Gastroesophageal sphincter (tissue), 4 donors: ENCODE measurements around the gene STK32C. TPM values are rescaled to one million over a fixed set of nuclear protein-coding genes. Genes with fewer than 3 reads are reported as not detected.

ENCODE experiments used
- ATAC-seq: fragments of 150-250 bp; one replicate; pipeline ENCODE4 v1.9.1; 2016; ENCODE audit warnings: mild to moderate bottlenecking, moderate library complexity
- H3K27ac ChIP-seq, 4 donors: fragments of 200-600 bp; sonication (generic) in 3 of 4; 1 replicate in 3 of 4; 2 replicates in 1 of 4; pipeline ENCODE4 v1.5.1; 2016 to 2019
- H3K27me3 ChIP-seq: fragments of 200-600 bp; sonication (generic); one replicate; pipeline ENCODE4 v1.5.1; 2019
- H3K36me3 ChIP-seq, 2 donors: fragments of 200-600 bp; sonication (generic); one replicate each; pipeline ENCODE4 v1.5.1; 2019; ENCODE audit warnings: control low read depth in 1 of 2
- H3K4me1 ChIP-seq, 3 donors: fragments of 200-600 bp; sonication (generic); 1 replicate in 2 of 3; 2 replicates in 1 of 3; pipeline ENCODE4 v1.5.1; 2016 to 2019; ENCODE audit warnings: control low read depth in 2 of 3
- H3K4me3 ChIP-seq, 2 donors: fragments of 200-600 bp; sonication (generic); one replicate each; pipeline ENCODE4 v1.5.1; 2019; ENCODE audit warnings: mild to moderate bottlenecking in 1 of 2, moderate library complexity in 1 of 2
- H3K9me3 ChIP-seq, 3 donors: fragments of 200-600 bp; sonication (generic); one replicate each; pipeline ENCODE4 v1.5.1; 2017 to 2019; ENCODE audit warnings: control low read depth in 2 of 3
- CTCF ChIP-seq, 4 experiments: fragments of 200-600 bp in 2 of 4; fragments of 450-650 bp in 2 of 4; sonication (generic) in 1 of 4; IDR thresholded peaks; one replicate each; pipeline ENCODE4 v1.5.1; 2017 to 2019; ENCODE audit warnings: antibody characterized with exemption in 4 of 4, mild to moderate bottlenecking in 2 of 4, moderate library complexity in 2 of 4
- EP300 ChIP-seq: sonication (generic); formaldehyde crosslinking; IDR thresholded peaks from one replicate; pipeline ENCODE4 v1.6.1; 2017; ENCODE audit warnings: antibody characterized with exemption, mild to moderate bottlenecking
- POLR2A ChIP-seq, 2 donors: fragments of 450-650 bp; IDR thresholded peaks; one replicate each; pipeline ENCODE4 v1.6.1; 2017; ENCODE audit warnings: antibody characterized with exemption in 2 of 2, mild to moderate bottlenecking in 2 of 2, moderate library complexity in 1 of 2
- POLR2AphosphoS5 ChIP-seq: sonication (generic); formaldehyde crosslinking; IDR thresholded peaks from one replicate; pipeline ENCODE4 v1.6.1; 2017; ENCODE audit warnings: antibody characterized with exemption
- WGBS, 2 donors: methylation state at CpG; one replicate each; pipeline ENCODE4 v1.1.5; 2018; ENCODE audit warnings: low coverage in 1 of 2; 5-methylcytosine and 5-hydroxymethylcytosine counted together
- total RNA-seq, 4 donors: library from RNA; depleted of rRNA; stranded (reverse); fragments of >200 nt; gene quantifications; one replicate each; pipeline ENCODE4 v1.1.0, GENCODE V29; 2016

Gene STK32C
- total RNA-seq, 4 donors from 2014 or later, result 3.8 to 13.0 (median 5.1) TPM

- Histone ChIP-seq H3K4me3 (peak overlapping the region; percentile 45 to 94), H3K27ac (peak overlapping the region in 3 of 4 donors; percentile 86 to 91 (median 91)), H3K9me3 (no peaks in the 10 kb centered on the region), H3K27me3 (no peaks in the 10 kb centered on the region), H3K36me3 (no peaks in the 10 kb centered on the region), H3K4me1 (peaks cover 0 to 24% (median 12%) of the 10 kb centered on the region in 3 donors)
- TF ChIP-seq POLR2AphosphoS5 (no peak), POLR2A (IDR thresholded peaks at IDR 0.05) (no peak), CTCF (IDR thresholded peaks at IDR 0.05) (no peak), EP300 (no peak)
- peak; percentile 1 for ATAC-seq
- 26 to 71% methylated on average over 4 to 17 of the region's 61 CpGs for WGBS, 2 donors
Measured at GRCh38 chr10:132308587-132309470, 1.1 kb upstream of the STK32C start.

GRCh38 chr10:132306864-132307751, 642 bp downstream of the STK32C start:
- ATAC-seq, result peak; percentile 49
- WGBS, 2 donors, result 50% methylated on average over 6 of the region's 98 CpGs; no CpG with 5 or more reads in 1 of the 2 donors
- H3K27ac ChIP-seq, result peak overlapping the region in 3 of 4 donors; percentile 86 to 91 (median 91)

GRCh38 chr10:132306343-132306685, 1.4 kb downstream of the STK32C start:
- no peak for ATAC-seq
- no peaks in the 10 kb centered on the region for H3K27me3 ChIP-seq
- no peaks in the 10 kb centered on the region for H3K36me3 ChIP-seq
- H3K27ac ChIP-seq, result no peak overlapping the region
- no peak overlapping the region for H3K4me3 ChIP-seq
- no peak for TF ChIP-seq POLR2A (IDR thresholded peaks at IDR 0.05)
- no peak for TF ChIP-seq CTCF (IDR thresholded peaks at IDR 0.05)
- no peak for TF ChIP-seq EP300
- TF ChIP-seq POLR2AphosphoS5, result no peak
- peaks cover 0 to 24% (median 12%) of the 10 kb centered on the region in 3 donors for H3K4me1 ChIP-seq
- H3K9me3 ChIP-seq, result no peaks in the 10 kb centered on the region
- WGBS, 2 donors, result 93 to 96% methylated on average over 12 to 14 of the region's 16 CpGs

More at GRCh38 chr10:132306864-132307751, 642 bp downstream of the STK32C start:
- H3K4me1 ChIP-seq, result peaks cover 0 to 24% (median 12%) of the 10 kb centered on the region in 3 donors
- TF ChIP-seq POLR2A (IDR thresholded peaks at IDR 0.05), result no peak
- TF ChIP-seq POLR2AphosphoS5, result no peak
- no peak for TF ChIP-seq CTCF (IDR thresholded peaks at IDR 0.05)
- TF ChIP-seq EP300, result no peak
- H3K27me3 ChIP-seq, result no peaks in the 10 kb centered on the region
- H3K36me3 ChIP-seq, result no peaks in the 10 kb centered on the region
- no peaks in the 10 kb centered on the region for H3K9me3 ChIP-seq
- peak overlapping the region; percentile 45 to 94 for H3K4me3 ChIP-seq

GRCh38 chr10:132305654-132306342, 2.0 kb downstream of the STK32C start:
- 92 to 94% methylated on average over 7 of the region's 22 CpGs for WGBS, 2 donors
- Histone ChIP-seq H3K9me3 (no peaks in the 10 kb centered on the region), H3K27me3 (no peaks in the 10 kb centered on the region), H3K27ac (no peak overlapping the region), H3K36me3 (no peaks in the 10 kb centered on the region), H3K4me3 (no peak overlapping the region), H3K4me1 (peaks cover 0 to 24% (median 12%) of the 10 kb centered on the region in 3 donors)
- TF ChIP-seq CTCF (IDR thresholded peaks at IDR 0.05) (no peak), POLR2AphosphoS5 (no peak), POLR2A (IDR thresholded peaks at IDR 0.05) (no peak), EP300 (no peak)
- no peak for ATAC-seq
